H9 (cell line): ENCODE data around the gene MAPKAPK3. TPM values are rescaled to one million over a fixed set of nuclear protein-coding genes. Genes with fewer than 3 reads are reported as not detected.

Experiments used
- DNase-seq: peaks from one replicate; pipeline ENCODE4 v3.0.0-alpha.2; 2017
- H2AFZ ChIP-seq: one replicate; pipeline ENCODE4 v1.6.1; 2013; ENCODE audit warnings: mild to moderate bottlenecking, low read length, control low read depth, moderate library complexity
- H2AK5ac ChIP-seq: 2 replicates; pipeline ENCODE4 v1.6.1; 2013; ENCODE audit warnings: low read length, control low read depth, mixed read lengths; ENCODE audit not compliant: insufficient read length
- H2BK120ac ChIP-seq: one replicate; pipeline ENCODE4 v1.6.1; 2013; ENCODE audit warnings: low read depth, mild to moderate bottlenecking, low read length, control low read depth, inconsistent platforms; ENCODE audit not compliant: poor library complexity, severe bottlenecking
- H2BK12ac ChIP-seq: 2 replicates; pipeline ENCODE4 v1.6.1; 2013; ENCODE audit warnings: low read length, control low read depth, mixed read lengths, low read depth; ENCODE audit not compliant: insufficient read length
- H2BK15ac ChIP-seq: 2 replicates; pipeline ENCODE4 v1.6.1; 2013; ENCODE audit warnings: low read depth, low read length, control low read depth
- H2BK20ac ChIP-seq: one replicate; pipeline ENCODE4 v1.6.1; 2013; ENCODE audit warnings: low read depth, mild to moderate bottlenecking, low read length, control low read depth, inconsistent platforms; ENCODE audit not compliant: poor library complexity, severe bottlenecking
- H2BK5ac ChIP-seq: 2 replicates; pipeline ENCODE4 v1.6.1; 2013; ENCODE audit warnings: low read length, control low read depth, mixed read lengths; ENCODE audit not compliant: insufficient read length
- H3K14ac ChIP-seq: 2 replicates; pipeline ENCODE4 v1.6.1; 2013; ENCODE audit warnings: low read length, control low read depth; ENCODE audit not compliant: insufficient read depth
- H3K18ac ChIP-seq: 2 replicates; pipeline ENCODE4 v1.6.1; 2013; ENCODE audit warnings: low read depth, mild to moderate bottlenecking, mixed read lengths, low read length, control low read depth; ENCODE audit not compliant: insufficient read length
- H3K23ac ChIP-seq: 2 replicates; pipeline ENCODE4 v1.6.1; 2013; ENCODE audit warnings: low read length, control low read depth, mixed read lengths, low read depth; ENCODE audit not compliant: insufficient read length
- H3K23me2 ChIP-seq: 2 replicates; pipeline ENCODE4 v1.6.1; 2013; ENCODE audit warnings: low read depth, mild to moderate bottlenecking, mixed read lengths, low read length, control low read depth; ENCODE audit not compliant: insufficient read length, poor library complexity, severe bottlenecking
- H3K27ac ChIP-seq: 2 replicates; pipeline ENCODE4 v1.5.1; 2013; ENCODE audit warnings: low read length, control low read depth, mixed read lengths, low read depth; ENCODE audit not compliant: insufficient read length
- H3K27me3 ChIP-seq: 2 replicates; pipeline ENCODE4 v1.6.1; 2013; ENCODE audit warnings: low read length, control low read depth, inconsistent platforms; ENCODE audit not compliant: insufficient read depth
- H3K4ac ChIP-seq: 2 replicates; pipeline ENCODE4 v1.6.1; 2013; ENCODE audit warnings: low read depth, mild to moderate bottlenecking, control low read depth, inconsistent platforms, low read length, moderate library complexity
- H3K4me1 ChIP-seq: 2 replicates; pipeline ENCODE4 v1.6.1; 2013; ENCODE audit warnings: low read length, control low read depth, inconsistent platforms; ENCODE audit not compliant: insufficient read depth
- H3K4me2 ChIP-seq: 2 replicates; pipeline ENCODE4 v1.6.1; 2013; ENCODE audit warnings: low read length, control low read depth, mixed read lengths; ENCODE audit not compliant: insufficient read length, insufficient read depth
- H3K56ac ChIP-seq: 2 replicates; pipeline ENCODE4 v1.6.1; 2013; ENCODE audit warnings: low read depth, mild to moderate bottlenecking, mixed read lengths, low read length, control low read depth; ENCODE audit not compliant: insufficient read length
- H3K79me1 ChIP-seq: 2 replicates; pipeline ENCODE4 v1.6.1; 2013; ENCODE audit warnings: low read depth, mild to moderate bottlenecking, moderate library complexity, low read length, control low read depth, inconsistent platforms; ENCODE audit not compliant: insufficient read depth, poor library complexity, severe bottlenecking
- H3K79me2 ChIP-seq: 2 replicates; pipeline ENCODE4 v1.6.1; 2013; ENCODE audit warnings: low read length, control low read depth, inconsistent platforms; ENCODE audit not compliant: insufficient read depth
- H3K9ac ChIP-seq: 2 replicates; pipeline ENCODE4 v1.6.1; 2013; ENCODE audit warnings: low read length, control low read depth, mixed read lengths; ENCODE audit not compliant: insufficient read length; ENCODE audit errors: extremely low read depth
- H3K9me3 ChIP-seq: one replicate; pipeline ENCODE4 v1.6.1; 2013; ENCODE audit warnings: low read depth, low read length, inconsistent platforms; ENCODE audit not compliant: control insufficient read depth
- H3T11ph ChIP-seq: one replicate; pipeline ENCODE4 v1.6.1; 2013; ENCODE audit warnings: mild to moderate bottlenecking, low read length, control low read depth, inconsistent platforms
- H4K20me1 ChIP-seq: one replicate; pipeline ENCODE4 v1.6.1; 2013; ENCODE audit not compliant: control insufficient read depth, insufficient read length, insufficient read depth
- H4K5ac ChIP-seq: 2 replicates; pipeline ENCODE4 v1.6.1; 2013; ENCODE audit warnings: low read depth, mild to moderate bottlenecking, mixed read lengths, low read length, control low read depth; ENCODE audit not compliant: insufficient read length
- H4K8ac ChIP-seq: replicated peaks from 2 replicates; pipeline ENCODE4 v1.6.1; 2013; ENCODE audit warnings: low read length, control low read depth, mixed read lengths, low read depth; ENCODE audit not compliant: insufficient read length
- H4K91ac ChIP-seq: 2 replicates; pipeline ENCODE4 v1.6.1; 2013; ENCODE audit warnings: low read depth, mild to moderate bottlenecking, moderate library complexity, mixed read lengths, low read length, control low read depth; ENCODE audit not compliant: insufficient read length
- H3K27ac Mint-ChIP-seq, 3 experiments: 2 replicates in 2 of 3; 3 replicates in 1 of 3; pipeline ENCODE4 v1.8.0; 2020 to 2021; ENCODE audit warnings: mixed read lengths in 3 of 3, mild to moderate bottlenecking in 1 of 3, moderate library complexity in 1 of 3
- H3K27me3 Mint-ChIP-seq: 2 replicates; pipeline ENCODE4 v1.8.0; 2021; ENCODE audit warnings: low read depth, mild to moderate bottlenecking, moderate library complexity, mixed read lengths
- H3K36me3 Mint-ChIP-seq, 3 experiments: 2 replicates in 2 of 3; 3 replicates in 1 of 3; pipeline ENCODE4 v1.8.0; 2020 to 2021; ENCODE audit warnings: low read depth in 3 of 3, mixed read lengths in 3 of 3; ENCODE audit not compliant: insufficient read depth in 1 of 3
- H3K4me1 Mint-ChIP-seq, 2 experiments: 2 replicates each; pipeline ENCODE4 v1.8.0; 2020; ENCODE audit warnings: mixed read lengths in 2 of 2
- H3K4me3 Mint-ChIP-seq, 2 experiments: 2 replicates in 1 of 2; 3 replicates in 1 of 2; pipeline ENCODE4 v1.8.0; 2020 to 2021; ENCODE audit warnings: mild to moderate bottlenecking in 2 of 2, mixed read lengths in 2 of 2, moderate library complexity in 1 of 2
- H3K9me3 Mint-ChIP-seq, 2 experiments: 2 replicates in 1 of 2; 3 replicates in 1 of 2; pipeline ENCODE4 v1.8.0; 2020; ENCODE audit warnings: mild to moderate bottlenecking in 2 of 2, mixed read lengths in 2 of 2, moderate library complexity in 1 of 2
- WGBS: extraction: QIAGEN DNeasy Blood & Tissue Kit; methylation state at CpG from one replicate; pipeline ENCODE4 v1.1.7; 2013; ENCODE audit warnings: missing lambda C conversion rate, low lambda C conversion rate, mixed read lengths; ENCODE audit not compliant: insufficient read length; ENCODE audit errors: extremely low coverage; 5-methylcytosine and 5-hydroxymethylcytosine counted together
- total RNA-seq: library from RNA; stranded (reverse); gene quantifications from 2 replicates; pipeline ENCODE4 v1.2.1, GENCODE V29; 2021
- TF ChIP-seq, protein P1 (sequence below): fragments of 200-600 bp; sonication (generic); conservative IDR thresholded peaks from 3 replicates; pipeline ENCODE4 v1.8.0; 2021; ENCODE audit warnings: antibody characterized with exemption, mild to moderate bottlenecking

The MAPKAPK3 gene
- total RNA-seq, 1 experiment from 2014 or later = 57.9 TPM

DNA sequence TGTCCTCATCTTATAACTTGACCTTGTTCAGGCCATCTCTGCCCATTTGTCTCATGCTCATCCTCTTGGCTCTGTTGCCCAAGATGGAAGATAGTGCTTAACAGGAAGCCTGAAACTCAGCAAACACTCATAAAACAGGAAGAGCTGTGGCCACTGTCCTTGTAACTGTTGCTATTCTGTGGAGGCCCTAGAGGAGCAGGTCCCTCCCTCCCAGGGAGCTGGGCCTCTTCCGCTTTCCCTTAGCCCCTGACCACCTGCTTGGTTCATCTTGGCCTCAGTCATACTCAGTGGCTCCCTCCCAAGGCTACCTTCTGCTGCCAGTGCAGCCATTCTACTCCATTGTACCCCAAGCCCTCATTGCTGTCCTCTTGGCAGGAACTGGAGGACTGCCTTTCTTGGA lies 3.5 kb downstream of the MAPKAPK3 start:
- Mint-ChIP-seq H3K27ac (peak overlapping the region in 2 of 3 experiments; percentile 18 to 71; a peak in 3 of 7 replicates), H3K4me3 (no peak overlapping the region), H3K36me3 (peaks cover 0 to 28% (median 23%) of the 10 kb centered on the region in 3 experiments; a peak in 6 of 7 replicates), H3K27me3 (no peaks in the 10 kb centered on the region; the same call in none of the 2 replicates), H3K4me1 (peaks cover 37 to 43% of the 10 kb centered on the region in 2 experiments), H3K9me3 (no peaks in the 10 kb centered on the region)
- H2AFZ ChIP-seq = no peak overlapping the region
- no peak overlapping the region for H3K14ac ChIP-seq
- H4K5ac ChIP-seq = no peak overlapping the region
- H4K91ac ChIP-seq = no peak overlapping the region
- H3K79me2 ChIP-seq = no peaks in the 10 kb centered on the region
- H2BK15ac ChIP-seq = no peak overlapping the region
- no peak overlapping the region for H3K4me2 ChIP-seq
- H3K23me2 ChIP-seq = peaks cover 17% of the 10 kb centered on the region
- TF ChIP-seq, protein P1, sequence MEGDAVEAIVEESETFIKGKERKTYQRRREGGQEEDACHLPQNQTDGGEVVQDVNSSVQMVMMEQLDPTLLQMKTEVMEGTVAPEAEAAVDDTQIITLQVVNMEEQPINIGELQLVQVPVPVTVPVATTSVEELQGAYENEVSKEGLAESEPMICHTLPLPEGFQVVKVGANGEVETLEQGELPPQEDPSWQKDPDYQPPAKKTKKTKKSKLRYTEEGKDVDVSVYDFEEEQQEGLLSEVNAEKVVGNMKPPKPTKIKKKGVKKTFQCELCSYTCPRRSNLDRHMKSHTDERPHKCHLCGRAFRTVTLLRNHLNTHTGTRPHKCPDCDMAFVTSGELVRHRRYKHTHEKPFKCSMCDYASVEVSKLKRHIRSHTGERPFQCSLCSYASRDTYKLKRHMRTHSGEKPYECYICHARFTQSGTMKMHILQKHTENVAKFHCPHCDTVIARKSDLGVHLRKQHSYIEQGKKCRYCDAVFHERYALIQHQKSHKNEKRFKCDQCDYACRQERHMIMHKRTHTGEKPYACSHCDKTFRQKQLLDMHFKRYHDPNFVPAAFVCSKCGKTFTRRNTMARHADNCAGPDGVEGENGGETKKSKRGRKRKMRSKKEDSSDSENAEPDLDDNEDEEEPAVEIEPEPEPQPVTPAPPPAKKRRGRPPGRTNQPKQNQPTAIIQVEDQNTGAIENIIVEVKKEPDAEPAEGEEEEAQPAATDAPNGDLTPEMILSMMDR = 0 out of 3 replicates have a peak, but pooled peaks have one; percentile 10
- H4K20me1 ChIP-seq = no peaks in the 10 kb centered on the region
- no peak overlapping the region for H4K8ac ChIP-seq
- H3K79me1 ChIP-seq = peaks cover 2% of the 10 kb centered on the region
- no peak for DNase-seq
- no peak overlapping the region for H2BK120ac ChIP-seq
- no peaks in the 10 kb centered on the region for H3K27me3 ChIP-seq
- no peak overlapping the region for H3K56ac ChIP-seq
- H3K9ac ChIP-seq = no peak overlapping the region
- H2AK5ac ChIP-seq = no peak overlapping the region
- H3K9me3 ChIP-seq = no peaks in the 10 kb centered on the region
- H2BK5ac ChIP-seq = no peak overlapping the region
- WGBS = no CpG with 5 or more reads among the region's 1 CpG
- peaks cover 3% of the 10 kb centered on the region; the same call in 1 of the 2 replicates for H3K4me1 ChIP-seq
- no peak overlapping the region for H3K23ac ChIP-seq
- no peak overlapping the region for H2BK20ac ChIP-seq
- H3K27ac ChIP-seq = no peak overlapping the region
- H3K18ac ChIP-seq = no peak overlapping the region
- no peak overlapping the region for H2BK12ac ChIP-seq
- H3T11ph ChIP-seq = no peak overlapping the region
- H3K4ac ChIP-seq = no peak overlapping the region
